Left cardiac atrium (tissue), 4 donors: ENCODE data around the gene ICE2. TPM values are rescaled to one million over a fixed set of nuclear protein-coding genes. Genes with fewer than 3 reads are reported as not detected.

Experiments
- ATAC-seq, 2 donors: fragments of 200-7000 bp; cut with Tn5 transposase; one replicate each; pipeline ENCODE4 v1.9.1; 2020; ENCODE audit warnings: mild to moderate bottlenecking in 2 of 2, moderate library complexity in 2 of 2
- DNase-seq: peaks from one replicate; pipeline ENCODE4 v3.0.0-alpha.2; 2020
- intact Hi-C, 2 donors: fragments of 100-400 bp; cut with DNase I; formaldehyde crosslinking; loops; one replicate each; pipeline versions ENCODE4 v1.14.1 to v1.15.1; 2022 to 2023
- long read RNA-seq: library from polyadenylated mRNA; unstranded; transcript quantifications from one replicate; pipeline ENCODE4 v2.0.0, GENCODE V29; 2021
- total RNA-seq, 2 donors: library from RNA; stranded (reverse); fragmentation: NEBNext Ultra II Directional; extraction: Animal tissue kit (Norgen Biotek cat#: 25700); gene quantifications; one replicate each; pipeline ENCODE4 v1.2.1, GENCODE V29; 2021
- donor health status: DM: no; HTN: yes; CAD: no.
- donor health status: DM: no; HTN: yes; CAD: no; lungs with severe emphysema.
- donor health status: DM: yes; HTN: yes; CAD: no.
- donor health status: Dilated cardiomyopathy.

The ICE2 gene
- total RNA-seq, result 10 to 100 TPM; 29.0 to 29.6 TPM
- long read RNA-seq, full-length matches to known transcripts, result 12 of 18 reads
- long read RNA-seq, partial matches to known transcripts, result 4 of 18 reads
- long read RNA-seq, other reads (novel, unspliced or antisense), result 2 of 18 reads

GRCh38 chr15:60478566-60479360 lies at the start of gene ICE2:
ICE2 (minus strand) TSS chr15:60479142; CDS start chr15:60477977, 1,165 bp downstream.
- ATAC-seq (peak; percentile 97 to 98), DNase-seq (peak; percentile 98)
- intact Hi-C loops, result no loop called here

GRCh38 chr15:60528530-60528929 lies 49.6 kb upstream of the ICE2 start:
- intact Hi-C loops, result no loop called here
- ATAC-seq (peak; percentile 58 to 62), DNase-seq (no peak)

GRCh38 chr15:60527456-60527855 lies 48.5 kb upstream of the ICE2 start:
- intact Hi-C loops, result no loop called here
- ATAC-seq (no peak), DNase-seq (no peak)

- intact Hi-C loops, result no loop called here
- DNase-seq (peak; percentile 49), ATAC-seq (peak; percentile 39 to 40)
Measured at GRCh38 chr15:60526127-60526616, 47.2 kb upstream of the ICE2 start.

GRCh38 chr15:60525341-60526039 lies 46.5 kb upstream of the ICE2 start:
- ATAC-seq (peak in 1 of 2 donors; percentile 56), DNase-seq (no peak)
- intact Hi-C loops, result no loop called here

GRCh38 chr15:60523056-60523455 lies 44.1 kb upstream of the ICE2 start:
- intact Hi-C loops, result no loop called here
- DNase-seq, result no peak
- ATAC-seq, result no peak

- intact Hi-C loops, result no loop called here
- DNase-seq (peak; percentile 70), ATAC-seq (peak; percentile 34 to 67)
Measured at GRCh38 chr15:60520825-60521368, 42.0 kb upstream of the ICE2 start.

- intact Hi-C loops, result no loop called here
- DNase-seq, result no peak
- ATAC-seq, result peak; percentile 23 to 71
Measured at GRCh38 chr15:60520013-60520824, 41.3 kb upstream of the ICE2 start.

GRCh38 chr15:60519218-60519617 lies 40.3 kb upstream of the ICE2 start:
- ATAC-seq, result no peak
- DNase-seq, result no peak
- intact Hi-C loops, result loop anchor here in 1 of 2 donors (10.0 kb wide), 1 partner anchor 56 kb away; no protein-coding TSS in a partner anchor

- no peak for ATAC-seq
- intact Hi-C loops, result loop anchor here in 1 of 2 donors (10.0 kb wide), 1 partner anchor 56 kb away; no protein-coding TSS in a partner anchor
Measured at GRCh38 chr15:60518511-60518910, 39.6 kb upstream of the ICE2 start.

GRCh38 chr15:60514261-60514881 lies 35.4 kb upstream of the ICE2 start:
- DNase-seq (no peak), ATAC-seq (no peak)
- intact Hi-C loops, result loop anchor here in 1 of 2 donors (5.0 to 10.0 kb wide), 2 partner anchors 60 to 403 kb away; no protein-coding TSS in a partner anchor

More at GRCh38 chr15:60518511-60518910, 39.6 kb upstream of the ICE2 start:
- DNase-seq, result no peak

GRCh38 chr15:60513676-60514075 lies 34.7 kb upstream of the ICE2 start:
- no peak for ATAC-seq
- DNase-seq, result no peak
- intact Hi-C loops, result loop anchor here in 1 of 2 donors (5.0 to 10.0 kb wide), 2 partner anchors 61 to 404 kb away; no protein-coding TSS in a partner anchor

- intact Hi-C loops, result loop anchor here in 1 of 2 donors (5.0 to 10.0 kb wide), 2 partner anchors 62 to 404 kb away; no protein-coding TSS in a partner anchor
- ATAC-seq (no peak), DNase-seq (no peak)
Measured at GRCh38 chr15:60512937-60513336, 34.0 kb upstream of the ICE2 start.

- ATAC-seq (no peak), DNase-seq (no peak)
- intact Hi-C loops, result loop anchor here in 1 of 2 donors (5.0 to 10.0 kb wide), 2 partner anchors 63 to 406 kb away; no protein-coding TSS in a partner anchor
Measured at GRCh38 chr15:60511351-60512031, 32.5 kb upstream of the ICE2 start.

GRCh38 chr15:60510006-60510405 lies 31.1 kb upstream of the ICE2 start:
- ATAC-seq, result no peak
- no peak for DNase-seq
- intact Hi-C loops, result loop anchor here in 1 of 2 donors (5.0 to 10.0 kb wide), 2 partner anchors 65 to 407 kb away; no protein-coding TSS in a partner anchor

GRCh38 chr15:60509470-60509869 lies 30.5 kb upstream of the ICE2 start:
- DNase-seq (no peak), ATAC-seq (no peak)
- intact Hi-C loops, result loop anchor here in 1 of 2 donors (5.0 kb wide), 1 partner anchor 1328 kb away; no protein-coding TSS in a partner anchor

GRCh38 chr15:60508442-60508841 lies 29.5 kb upstream of the ICE2 start:
- no peak for ATAC-seq
- no peak for DNase-seq
- intact Hi-C loops, result loop anchor here in 1 of 2 donors (5.0 kb wide), 1 partner anchor 1329 kb away; no protein-coding TSS in a partner anchor
